Measurements from ENCODE around the gene SCGB3A2.
"Not testable (repeated sequence)": the region's sequence is repeated elsewhere in the genome, so short reads cannot be mapped to it uniquely, and the experiment has no call there.

The SCGB3A2 gene

GRCh38 chr5:147863454-147864158, 14.9 kb upstream of the SCGB3A2 start:
- no peak for DNase-seq

GRCh38 chr5:147869112-147869511, 9.4 kb upstream of the SCGB3A2 start:
- no peak for DNase-seq

GRCh38 chr5:147869892-147870291, 8.6 kb upstream of the SCGB3A2 start:
- DNase-seq = not testable (repeated sequence)

- DNase-seq = not testable (repeated sequence)
These were observed 6.4 kb upstream of the SCGB3A2 start for GRCh38 chr5:147871980-147872549.

- not testable (repeated sequence) for DNase-seq
These were observed 5.6 kb upstream of the SCGB3A2 start for GRCh38 chr5:147872744-147873435.

GRCh38 chr5:147874118-147874875, 4.2 kb upstream of the SCGB3A2 start:
- DNase-seq = not testable (repeated sequence)

GRCh38 chr5:147874910-147875367, 3.6 kb upstream of the SCGB3A2 start:
- no peak for DNase-seq

- DNase-seq = no peak
These were observed 2.4 kb upstream of the SCGB3A2 start for GRCh38 chr5:147876141-147876540.

GRCh38 chr5:147876626-147877025, 1.9 kb upstream of the SCGB3A2 start:
- no peak for DNase-seq

- DNase-seq = no peak
These were observed 1.3 kb downstream of the SCGB3A2 start for GRCh38 chr5:147879784-147880183.

- no peak for DNase-seq
These were observed 2.0 kb downstream of the SCGB3A2 start for GRCh38 chr5:147880487-147880886.

GRCh38 chr5:147882586-147883313, 4.2 kb downstream of the SCGB3A2 start:
- no peak for DNase-seq

GRCh38 chr5:147887026-147887627, 8.6 kb downstream of the SCGB3A2 start:
- peak in 1 of 56 donors; percentile 14 for DNase-seq

- no peak for DNase-seq
These were observed 9.4 kb downstream of the SCGB3A2 start for GRCh38 chr5:147887930-147888329.

- DNase-seq = no peak
These were observed 14.3 kb downstream of the SCGB3A2 start for GRCh38 chr5:147892696-147893296.

GRCh38 chr5:147893820-147894219, 15.3 kb downstream of the SCGB3A2 start:
- no peak for DNase-seq

GRCh38 chr5:147895864-147896263, 17.4 kb downstream of the SCGB3A2 start:
- no peak for DNase-seq

- no peak for DNase-seq
These were observed 20.4 kb downstream of the SCGB3A2 start for GRCh38 chr5:147898875-147899401.

GRCh38 chr5:147901599-147902039, 23.1 kb downstream of the SCGB3A2 start:
- peak in 1 of 56 donors; percentile 3 for DNase-seq

GRCh38 chr5:147902609-147903115, 24.2 kb downstream of the SCGB3A2 start:
- DNase-seq = no peak

Data from amygdala (tissue), 56 donors.